Measurements from ENCODE around the gene TECR. TPM values are rescaled to one million over a fixed set of nuclear protein-coding genes. Genes with fewer than 3 reads are reported as not detected.
A peak's percentile ranks its signal among the peaks of the same experiment; 100 is the strongest.

Gene TECR
- total and polyA plus RNA-seq, 2 of the 13 experiments (the other 11 are each of a cell fraction or from before 2014, with no cell fraction given): 54.9 to 121 TPM

DNA sequence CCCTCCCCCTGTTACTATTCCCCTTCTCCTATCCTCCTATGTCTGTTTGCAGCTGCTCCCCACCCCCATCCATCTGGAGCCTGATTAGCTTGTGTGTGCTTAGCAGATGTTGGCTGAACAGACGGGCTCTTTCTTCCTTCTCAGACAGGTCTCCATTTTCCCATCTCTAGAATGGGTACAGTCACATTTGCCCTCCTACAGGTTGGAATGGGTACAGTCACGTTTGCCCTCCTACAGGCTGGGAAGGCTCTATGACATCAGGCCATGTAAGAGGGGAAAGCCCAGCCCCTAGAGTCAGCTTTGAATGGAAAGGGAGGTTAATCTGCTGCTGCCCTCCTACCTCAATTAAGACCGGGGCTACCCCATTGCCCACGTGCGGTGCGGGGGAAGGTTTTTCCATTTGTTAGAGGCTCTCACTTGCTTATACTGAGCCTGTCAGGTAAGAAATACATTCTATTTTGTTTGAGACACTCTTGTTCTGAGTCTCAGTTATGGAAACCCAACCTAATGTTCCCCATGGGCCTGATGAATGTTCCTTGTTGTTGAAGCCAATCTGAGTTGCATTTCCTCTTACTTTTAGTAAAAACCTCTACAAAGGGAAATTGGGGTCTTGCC lies 51.3 kb downstream of the TECR start:
- H3K4me1 ChIP-seq (ENCODE audit: insufficient read depth, low read length): no peaks in the 10 kb centered on the region
- H3K4me2 ChIP-seq (ENCODE audit: low read depth, low read length): no peak overlapping the region
- no TSS peak for BruUV-seq (replicated peaks)
- no peaks in the 10 kb centered on the region for H3K36me3 ChIP-seq (replicated peaks in 1 of 2; ENCODE audit: control insufficient read depth in 1 of 2, insufficient read depth in 2 of 2, low read length in 2 of 2)
- ChIA-PET CTCF (ENCODE audit: low intra/inter-chr PET ratio, low total read pairs) (no interaction called here), POLR2A (no interaction called here)
- DNase-seq (ENCODE audit: low spot score) (no peak), FAIRE-seq (no peak), ATAC-seq (no peak)
- H3K27ac ChIP-seq (ENCODE audit: extremely low read length, insufficient read depth, low read length): no peak overlapping the region
- H4K20me1 ChIP-seq (ENCODE audit: insufficient read depth, low read length): no peaks in the 10 kb centered on the region
- H3K4me3 ChIP-seq (replicated peaks in 1 of 3; ENCODE audit: insufficient read depth in 1 of 3, low read depth in 2 of 3, low read length in 3 of 3): no peak overlapping the region
- H3K27me3 ChIP-seq (ENCODE audit: control insufficient read depth in 1 of 2, insufficient read depth in 2 of 2, low read length in 2 of 2): no peaks in the 10 kb centered on the region
- in situ Hi-C loops (cut with HindIII; ENCODE audit: extremely low pct_ligation_motif_present, low pct_unique_long_range_greater_than_20kb): no loop called here
- intact Hi-C loops (cut with micrococcal nuclease; ENCODE audit: unreplicated experiment): no loop called here
- 33% methylated on average over 6 of the region's 6 CpGs for WGBS (ENCODE audit: low lambda C conversion rate)
- no peaks in the 10 kb centered on the region for H3K79me2 ChIP-seq (ENCODE audit: insufficient read depth, low read length)
- no peak overlapping the region for H2AFZ ChIP-seq (ENCODE audit: low read length)
- no peaks in the 10 kb centered on the region for H3K9me3 ChIP-seq (ENCODE audit: low read length)
- H3K9ac ChIP-seq (ENCODE audit: insufficient read depth, low read depth, low read length): no peak overlapping the region
- TF ChIP-seq ZNF629 (CRISPR knock-in tag; conservative IDR thresholded peaks at IDR 0.05) (peak; percentile 85), NRL (CRISPR knock-in tag; IDR thresholded peaks at IDR 0.05; ENCODE audit: borderline replicate concordance) (no peak), DNMT1 (CRISPR knock-in tag; IDR thresholded peaks at IDR 0.05) (no peak), FIP1L1 (IDR thresholded peaks at IDR 0.05; ENCODE audit: borderline replicate concordance, insufficient read depth, low read depth, low read length) (no peak), NR2C2 (CRISPR knock-in tag; IDR thresholded peaks at IDR 0.05; ENCODE audit: borderline replicate concordance) (no peak), HHEX (CRISPR knock-in tag; IDR thresholded peaks at IDR 0.05) (no peak), ZMYM3 (CRISPR knock-in tag; IDR thresholded peaks at IDR 0.05) (0 out of 2 replicates have a peak, but pooled peaks have one; percentile 36)
- TF ChIP-seq, protein P1, sequence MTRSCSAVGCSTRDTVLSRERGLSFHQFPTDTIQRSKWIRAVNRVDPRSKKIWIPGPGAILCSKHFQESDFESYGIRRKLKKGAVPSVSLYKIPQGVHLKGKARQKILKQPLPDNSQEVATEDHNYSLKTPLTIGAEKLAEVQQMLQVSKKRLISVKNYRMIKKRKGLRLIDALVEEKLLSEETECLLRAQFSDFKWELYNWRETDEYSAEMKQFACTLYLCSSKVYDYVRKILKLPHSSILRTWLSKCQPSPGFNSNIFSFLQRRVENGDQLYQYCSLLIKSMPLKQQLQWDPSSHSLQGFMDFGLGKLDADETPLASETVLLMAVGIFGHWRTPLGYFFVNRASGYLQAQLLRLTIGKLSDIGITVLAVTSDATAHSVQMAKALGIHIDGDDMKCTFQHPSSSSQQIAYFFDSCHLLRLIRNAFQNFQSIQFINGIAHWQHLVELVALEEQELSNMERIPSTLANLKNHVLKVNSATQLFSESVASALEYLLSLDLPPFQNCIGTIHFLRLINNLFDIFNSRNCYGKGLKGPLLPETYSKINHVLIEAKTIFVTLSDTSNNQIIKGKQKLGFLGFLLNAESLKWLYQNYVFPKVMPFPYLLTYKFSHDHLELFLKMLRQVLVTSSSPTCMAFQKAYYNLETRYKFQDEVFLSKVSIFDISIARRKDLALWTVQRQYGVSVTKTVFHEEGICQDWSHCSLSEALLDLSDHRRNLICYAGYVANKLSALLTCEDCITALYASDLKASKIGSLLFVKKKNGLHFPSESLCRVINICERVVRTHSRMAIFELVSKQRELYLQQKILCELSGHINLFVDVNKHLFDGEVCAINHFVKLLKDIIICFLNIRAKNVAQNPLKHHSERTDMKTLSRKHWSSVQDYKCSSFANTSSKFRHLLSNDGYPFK (CRISPR knock-in tag; IDR thresholded peaks at IDR 0.05; ENCODE audit: borderline replicate concordance): no peak
- TF ChIP-seq, protein P2, sequence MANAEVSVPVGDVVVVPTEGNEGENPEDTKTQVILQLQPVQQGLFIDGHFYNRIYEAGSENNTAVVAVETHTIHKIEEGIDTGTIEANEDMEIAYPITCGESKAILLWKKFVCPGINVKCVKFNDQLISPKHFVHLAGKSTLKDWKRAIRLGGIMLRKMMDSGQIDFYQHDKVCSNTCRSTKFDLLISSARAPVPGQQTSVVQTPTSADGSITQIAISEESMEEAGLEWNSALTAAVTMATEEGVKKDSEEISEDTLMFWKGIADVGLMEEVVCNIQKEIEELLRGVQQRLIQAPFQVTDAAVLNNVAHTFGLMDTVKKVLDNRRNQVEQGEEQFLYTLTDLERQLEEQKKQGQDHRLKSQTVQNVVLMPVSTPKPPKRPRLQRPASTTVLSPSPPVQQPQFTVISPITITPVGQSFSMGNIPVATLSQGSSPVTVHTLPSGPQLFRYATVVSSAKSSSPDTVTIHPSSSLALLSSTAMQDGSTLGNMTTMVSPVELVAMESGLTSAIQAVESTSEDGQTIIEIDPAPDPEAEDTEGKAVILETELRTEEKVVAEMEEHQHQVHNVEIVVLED (CRISPR knock-in tag; IDR thresholded peaks at IDR 0.05; ENCODE audit: borderline replicate concordance): no peak
- TF ChIP-seq, protein P3, sequence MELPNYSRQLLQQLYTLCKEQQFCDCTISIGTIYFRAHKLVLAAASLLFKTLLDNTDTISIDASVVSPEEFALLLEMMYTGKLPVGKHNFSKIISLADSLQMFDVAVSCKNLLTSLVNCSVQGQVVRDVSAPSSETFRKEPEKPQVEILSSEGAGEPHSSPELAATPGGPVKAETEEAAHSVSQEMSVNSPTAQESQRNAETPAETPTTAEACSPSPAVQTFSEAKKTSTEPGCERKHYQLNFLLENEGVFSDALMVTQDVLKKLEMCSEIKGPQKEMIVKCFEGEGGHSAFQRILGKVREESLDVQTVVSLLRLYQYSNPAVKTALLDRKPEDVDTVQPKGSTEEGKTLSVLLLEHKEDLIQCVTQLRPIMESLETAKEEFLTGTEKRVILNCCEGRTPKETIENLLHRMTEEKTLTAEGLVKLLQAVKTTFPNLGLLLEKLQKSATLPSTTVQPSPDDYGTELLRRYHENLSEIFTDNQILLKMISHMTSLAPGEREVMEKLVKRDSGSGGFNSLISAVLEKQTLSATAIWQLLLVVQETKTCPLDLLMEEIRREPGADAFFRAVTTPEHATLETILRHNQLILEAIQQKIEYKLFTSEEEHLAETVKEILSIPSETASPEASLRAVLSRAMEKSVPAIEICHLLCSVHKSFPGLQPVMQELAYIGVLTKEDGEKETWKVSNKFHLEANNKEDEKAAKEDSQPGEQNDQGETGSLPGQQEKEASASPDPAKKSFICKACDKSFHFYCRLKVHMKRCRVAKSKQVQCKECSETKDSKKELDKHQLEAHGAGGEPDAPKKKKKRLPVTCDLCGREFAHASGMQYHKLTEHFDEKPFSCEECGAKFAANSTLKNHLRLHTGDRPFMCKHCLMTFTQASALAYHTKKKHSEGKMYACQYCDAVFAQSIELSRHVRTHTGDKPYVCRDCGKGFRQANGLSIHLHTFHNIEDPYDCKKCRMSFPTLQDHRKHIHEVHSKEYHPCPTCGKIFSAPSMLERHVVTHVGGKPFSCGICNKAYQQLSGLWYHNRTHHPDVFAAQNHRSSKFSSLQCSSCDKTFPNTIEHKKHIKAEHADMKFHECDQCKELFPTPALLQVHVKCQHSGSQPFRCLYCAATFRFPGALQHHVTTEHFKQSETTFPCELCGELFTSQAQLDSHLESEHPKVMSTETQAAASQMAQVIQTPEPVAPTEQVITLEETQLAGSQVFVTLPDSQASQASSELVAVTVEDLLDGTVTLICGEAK (IDR thresholded peaks at IDR 0.05): no peak
- TF ChIP-seq, protein P3 (CRISPR knock-in tag; IDR thresholded peaks at IDR 0.05): no peak
